ENCODE results near the gene AHDC1. TPM values are rescaled to one million over a fixed set of nuclear protein-coding genes. Genes with fewer than 3 reads are reported as not detected.
A peak's percentile ranks its signal among the peaks of the same experiment; 100 is the strongest.

AHDC1 gene
- polyA plus RNA-seq, 10 donors, result 55.7 to 104 (median 78.7) TPM

DNA sequence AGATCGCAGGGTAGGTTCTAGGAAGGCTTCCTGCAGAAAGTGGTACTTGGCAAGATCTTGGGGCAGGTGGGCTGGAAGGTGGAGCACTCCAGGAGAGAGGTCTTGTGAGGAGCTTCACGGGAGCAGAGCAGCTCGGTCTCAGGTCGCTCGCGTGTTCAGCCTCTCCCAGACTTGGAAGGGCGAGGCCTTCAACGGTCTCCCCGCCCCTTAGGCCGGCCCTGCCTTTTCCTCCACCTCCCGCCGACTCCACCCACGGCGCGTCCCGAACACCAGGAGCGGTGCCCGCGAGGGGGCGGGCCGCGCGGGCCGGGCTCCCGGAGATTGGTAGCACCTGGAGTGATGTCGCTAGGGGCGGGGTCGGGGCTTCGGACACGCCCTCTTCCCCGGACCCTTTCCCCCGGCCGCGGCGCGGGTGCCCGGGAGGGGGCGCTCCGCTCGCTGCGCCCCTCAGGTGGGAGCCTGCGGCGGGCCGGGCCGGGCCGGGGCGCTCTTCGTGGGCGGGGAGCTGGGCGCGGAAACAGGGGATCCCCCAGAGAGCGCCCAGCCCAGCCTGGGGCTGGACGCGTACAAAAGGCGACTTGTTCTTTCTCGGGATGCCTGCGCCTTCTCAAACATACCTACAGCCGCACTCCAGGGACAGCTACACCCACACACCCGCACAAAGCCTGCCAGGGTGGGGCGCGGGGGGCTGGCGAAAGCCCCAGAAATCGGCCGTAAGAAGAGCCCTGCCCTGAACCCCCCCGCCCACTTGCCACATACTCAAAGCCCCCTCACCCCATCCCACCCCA is 35.5 kb downstream of the AHDC1 start:
- peak; percentile 90 to 94 (median 94) for DNase-seq

DNA sequence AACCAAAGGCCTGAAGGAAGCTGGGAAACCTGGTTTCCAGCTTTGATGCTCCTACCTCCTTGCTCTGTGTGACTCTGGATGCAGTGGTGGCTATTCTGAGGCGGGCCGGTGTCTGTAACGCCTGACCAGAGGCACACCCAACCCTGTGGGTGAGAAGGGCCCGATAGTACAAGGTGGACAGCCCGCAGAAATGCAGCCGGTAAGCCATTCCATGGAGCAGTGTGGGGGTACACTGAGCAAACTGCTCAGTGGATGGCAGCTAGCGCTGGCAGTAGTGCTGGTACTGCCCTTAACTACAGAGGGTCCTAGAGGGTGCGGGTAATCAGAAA is 36.0 kb downstream of the AHDC1 start:
- DNase-seq, result no peak

DNA sequence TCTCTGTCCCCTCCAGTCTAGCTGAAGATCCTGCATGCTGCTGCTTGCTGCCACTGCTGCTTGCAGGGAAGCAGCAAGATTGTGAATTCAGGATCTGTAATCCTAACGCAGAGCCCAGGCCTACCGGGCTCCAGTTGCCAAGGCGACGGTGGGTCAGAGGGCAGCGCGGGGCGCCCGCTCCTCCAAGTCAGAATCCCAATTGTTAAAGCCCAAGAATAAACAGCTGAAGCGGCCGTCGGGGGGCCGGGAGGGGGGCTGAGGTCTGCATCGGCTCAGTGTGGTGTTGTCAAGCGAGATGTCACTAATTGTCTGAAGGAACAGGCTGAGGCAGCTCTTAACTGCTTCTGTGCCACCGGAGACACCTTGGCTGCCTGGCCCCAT is 36.8 kb downstream of the AHDC1 start:
- no peak for DNase-seq

DNA sequence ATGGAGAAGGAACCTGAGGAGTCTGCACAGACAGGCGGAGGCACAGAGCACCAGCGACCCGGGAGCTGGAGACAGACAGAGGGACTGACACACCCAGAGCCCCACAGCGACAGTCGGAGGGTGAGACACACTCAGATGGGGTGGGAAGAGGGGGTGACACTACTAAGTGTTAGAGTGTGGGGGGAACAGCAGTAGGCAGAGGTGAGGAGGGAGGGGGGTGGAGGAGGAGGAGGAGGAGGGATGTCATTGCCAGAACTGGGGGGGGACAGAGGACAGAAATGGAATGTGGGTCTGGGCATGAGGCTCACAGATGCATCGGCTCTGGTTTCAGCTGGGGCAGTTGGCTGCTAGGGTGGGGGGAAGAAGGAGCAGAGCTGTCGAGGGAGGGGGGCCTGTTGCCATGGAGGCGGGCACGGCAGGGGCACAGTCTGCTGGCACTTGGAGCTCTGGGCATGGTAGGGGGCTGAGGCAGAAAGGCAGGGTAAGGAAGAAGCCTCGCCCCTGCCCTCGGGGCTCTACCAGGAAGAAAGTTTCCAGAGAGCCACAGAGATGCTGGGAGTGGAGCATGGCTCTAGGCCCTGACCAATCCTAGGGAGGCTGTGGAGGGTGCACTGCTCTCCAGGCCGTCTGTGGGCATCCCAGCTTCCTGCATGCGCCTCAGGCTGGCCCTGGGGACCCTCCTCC is 37.3 kb downstream of the AHDC1 start:
- DNase-seq, result peak in 1 of 3 donors; percentile 68

DNA sequence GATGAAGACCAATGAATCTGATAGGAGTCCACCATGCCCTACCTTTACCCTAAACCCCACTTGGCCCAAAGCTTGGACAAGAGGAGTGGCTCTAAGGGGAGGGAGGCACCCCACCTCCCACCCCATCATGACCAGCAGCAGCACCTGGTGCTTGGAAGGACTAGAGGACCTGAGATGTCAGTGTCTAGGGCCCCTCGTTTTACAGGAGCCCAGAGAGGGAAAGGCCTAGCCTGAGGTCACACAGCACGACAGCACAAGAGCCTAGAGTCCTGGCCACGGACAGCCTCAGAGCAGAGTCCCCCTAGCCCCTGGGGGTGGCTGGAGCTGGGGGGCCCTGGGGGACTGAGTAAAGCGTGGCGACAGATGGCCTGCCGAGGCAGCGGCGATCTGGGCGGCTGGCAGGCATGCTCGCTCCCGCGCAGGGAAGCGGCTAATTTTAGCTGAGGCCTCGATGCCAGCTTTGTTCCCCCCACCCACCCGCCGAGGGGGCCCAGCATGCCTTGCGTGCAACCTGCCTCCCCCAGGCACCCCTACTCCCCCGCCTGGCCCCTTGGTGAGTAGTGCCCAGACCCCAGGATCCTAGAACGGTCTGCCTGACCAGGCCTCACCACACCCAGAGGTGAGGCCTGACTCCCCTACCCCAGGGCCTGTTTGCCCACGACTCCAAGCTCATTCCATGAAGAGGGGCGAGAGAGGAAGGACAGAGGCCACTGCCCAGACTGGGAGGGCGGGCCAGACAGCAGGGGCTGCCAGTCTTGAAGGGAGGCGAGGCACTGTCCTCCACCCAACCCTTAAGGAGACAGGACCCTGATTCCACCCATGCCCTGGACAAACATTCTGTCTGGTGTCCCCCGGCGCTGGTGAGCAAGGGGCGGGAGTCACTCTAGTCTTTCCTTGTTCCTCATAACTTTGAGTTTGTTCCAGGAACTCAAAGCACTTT is 39.0 kb downstream of the AHDC1 start:
- DNase-seq, result peak in 1 of 3 donors; percentile 66

DNA sequence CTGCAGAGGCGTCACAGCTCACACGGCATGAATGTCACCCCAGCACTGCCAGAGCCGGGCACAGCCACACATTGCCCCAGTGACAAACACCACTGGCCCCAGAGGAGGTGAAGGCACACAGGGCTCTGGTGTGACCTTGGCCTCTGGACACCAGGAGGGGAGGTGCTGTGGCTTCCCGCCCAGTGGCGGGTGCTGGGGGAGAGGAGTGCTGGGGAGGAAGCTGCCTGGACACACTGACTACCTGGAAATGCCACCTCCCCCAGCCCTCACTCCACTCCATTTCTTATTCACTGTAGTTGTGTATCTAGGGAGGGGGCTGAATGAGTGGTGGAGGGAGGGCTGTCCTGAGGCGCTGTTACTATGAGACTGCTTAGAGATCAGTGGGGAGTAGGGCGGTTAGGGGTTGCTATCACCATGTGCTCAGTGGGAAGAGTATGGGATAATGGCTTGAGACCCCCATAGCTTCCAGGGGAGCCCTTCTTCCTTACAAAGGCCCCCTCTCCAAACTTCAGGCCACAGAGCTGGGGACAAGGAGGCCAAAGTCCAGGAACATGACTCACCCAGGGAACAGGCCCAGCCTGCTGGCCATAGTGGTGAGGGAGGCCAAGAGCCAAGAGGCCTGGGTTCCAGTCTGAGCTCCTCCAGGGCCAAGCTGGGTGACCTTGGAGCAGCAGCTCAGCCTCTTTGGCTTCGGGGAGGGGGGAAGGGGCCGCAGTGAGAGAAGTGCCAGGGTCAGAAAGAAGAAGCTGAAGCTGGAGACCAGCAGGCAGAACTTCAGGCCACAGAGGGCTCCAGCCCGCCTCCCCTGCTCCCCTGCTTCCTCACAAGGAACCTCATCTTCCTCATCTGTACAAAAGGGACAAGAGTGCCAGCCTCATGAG is 40.1 kb downstream of the AHDC1 start:
- peak in 1 of 3 donors; percentile 45 for DNase-seq

DNA sequence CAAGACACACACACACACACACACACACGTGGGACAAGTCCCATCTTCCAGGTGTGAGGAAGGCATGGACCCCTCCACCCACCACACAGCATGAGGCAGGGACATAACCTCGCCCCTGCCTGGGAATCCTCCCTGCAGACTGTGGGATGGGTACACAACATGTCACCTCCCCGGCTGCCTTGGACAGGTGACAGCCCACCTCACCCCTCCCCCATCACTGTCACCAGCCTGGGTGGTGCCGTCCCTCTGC is 40.7 kb downstream of the AHDC1 start:
- DNase-seq, result no peak

DNA sequence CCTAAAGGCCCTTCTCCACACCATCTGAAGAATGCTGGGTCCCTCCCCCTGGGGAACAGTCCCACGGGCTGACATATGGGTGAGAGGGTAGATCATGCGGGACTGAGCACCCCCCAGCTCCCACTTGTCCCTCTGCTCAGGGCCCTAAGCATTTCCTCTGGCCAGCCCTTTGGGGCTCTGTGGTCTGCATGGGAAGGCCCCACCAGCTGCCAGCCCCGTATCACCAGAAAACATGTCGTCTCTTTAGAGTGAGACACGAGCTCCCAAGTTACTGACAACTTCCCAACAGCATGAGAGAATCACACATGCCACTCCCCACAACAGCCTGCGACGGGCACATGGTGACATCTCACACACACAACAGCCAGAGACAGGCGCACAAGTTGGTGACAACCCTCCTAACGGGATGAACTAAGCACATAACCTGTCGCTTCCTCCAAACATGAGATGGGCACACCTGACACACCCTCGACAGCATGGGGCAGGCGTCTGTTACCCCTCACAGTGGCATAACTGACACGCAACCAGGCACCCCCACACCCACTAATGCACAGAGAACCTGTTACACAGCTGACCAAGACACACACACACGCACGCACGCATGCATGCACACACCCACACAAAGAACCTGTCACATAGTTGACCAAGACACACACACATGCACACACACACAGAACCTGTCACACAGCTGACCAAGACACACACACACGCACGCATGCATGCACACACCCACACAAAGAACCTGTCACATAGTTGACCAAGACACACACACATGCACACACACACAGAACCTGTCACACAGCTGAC is 41.2 kb downstream of the AHDC1 start:
- no peak for DNase-seq

DNA sequence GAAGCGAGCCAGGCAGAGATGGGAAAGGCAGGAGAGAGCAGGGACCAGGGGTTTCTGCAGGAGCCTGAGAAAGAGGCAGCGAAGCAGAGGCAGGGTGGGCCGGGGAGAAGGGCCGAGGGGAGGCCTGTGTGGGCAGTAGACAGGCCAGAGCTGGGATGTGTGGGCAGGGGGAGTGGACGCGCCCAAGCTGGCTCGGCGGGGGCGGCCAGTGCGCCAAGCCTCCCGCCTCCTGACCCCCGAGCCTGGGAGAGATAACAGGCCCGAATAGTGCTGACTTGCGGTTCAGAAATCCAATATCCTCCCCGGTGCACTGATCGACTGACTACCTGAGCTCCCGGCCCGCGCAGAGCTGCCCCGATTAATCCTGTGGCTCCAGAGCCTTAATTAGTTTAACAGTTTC is 41.9 kb downstream of the AHDC1 start:
- no peak for DNase-seq

DNA sequence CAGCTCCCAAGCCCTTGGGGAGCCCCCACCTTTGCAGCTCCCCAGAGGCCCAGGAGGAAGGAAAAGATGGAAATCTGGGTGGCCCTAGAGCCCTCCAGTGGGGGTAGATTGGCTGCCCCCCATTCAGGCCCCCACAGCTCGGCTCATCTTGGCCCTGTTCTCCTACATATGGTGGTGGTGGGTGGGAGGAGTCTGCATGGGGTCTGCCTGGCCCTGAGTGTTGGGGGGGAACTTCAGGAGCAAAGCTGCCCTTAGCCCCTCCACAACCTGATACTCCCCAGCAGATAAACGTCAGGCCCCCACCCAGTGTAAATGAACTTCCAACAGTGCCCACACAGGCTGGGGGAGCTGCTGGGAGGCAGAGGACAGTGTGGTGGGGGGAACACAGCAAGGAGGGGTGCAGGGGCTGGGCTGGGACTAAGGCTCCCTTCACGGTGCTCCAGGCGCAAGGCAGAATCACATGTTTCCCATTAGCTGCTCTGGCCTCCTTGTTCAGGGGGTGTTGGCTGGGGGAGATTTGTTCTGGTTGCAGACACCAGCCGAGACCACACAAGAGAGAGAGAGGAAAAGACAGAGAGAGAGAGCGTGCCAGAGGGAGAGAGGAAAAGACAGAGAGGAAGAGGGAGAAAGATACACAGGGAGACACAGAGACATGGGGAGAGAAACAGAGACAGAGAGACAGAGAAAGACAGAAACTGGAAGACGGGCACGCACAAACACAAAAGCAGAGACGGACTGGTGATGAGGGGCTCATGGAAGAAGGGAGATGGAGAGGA is 42.6 kb downstream of the AHDC1 start:
- peak in 1 of 3 donors; percentile 90 for DNase-seq

DNA sequence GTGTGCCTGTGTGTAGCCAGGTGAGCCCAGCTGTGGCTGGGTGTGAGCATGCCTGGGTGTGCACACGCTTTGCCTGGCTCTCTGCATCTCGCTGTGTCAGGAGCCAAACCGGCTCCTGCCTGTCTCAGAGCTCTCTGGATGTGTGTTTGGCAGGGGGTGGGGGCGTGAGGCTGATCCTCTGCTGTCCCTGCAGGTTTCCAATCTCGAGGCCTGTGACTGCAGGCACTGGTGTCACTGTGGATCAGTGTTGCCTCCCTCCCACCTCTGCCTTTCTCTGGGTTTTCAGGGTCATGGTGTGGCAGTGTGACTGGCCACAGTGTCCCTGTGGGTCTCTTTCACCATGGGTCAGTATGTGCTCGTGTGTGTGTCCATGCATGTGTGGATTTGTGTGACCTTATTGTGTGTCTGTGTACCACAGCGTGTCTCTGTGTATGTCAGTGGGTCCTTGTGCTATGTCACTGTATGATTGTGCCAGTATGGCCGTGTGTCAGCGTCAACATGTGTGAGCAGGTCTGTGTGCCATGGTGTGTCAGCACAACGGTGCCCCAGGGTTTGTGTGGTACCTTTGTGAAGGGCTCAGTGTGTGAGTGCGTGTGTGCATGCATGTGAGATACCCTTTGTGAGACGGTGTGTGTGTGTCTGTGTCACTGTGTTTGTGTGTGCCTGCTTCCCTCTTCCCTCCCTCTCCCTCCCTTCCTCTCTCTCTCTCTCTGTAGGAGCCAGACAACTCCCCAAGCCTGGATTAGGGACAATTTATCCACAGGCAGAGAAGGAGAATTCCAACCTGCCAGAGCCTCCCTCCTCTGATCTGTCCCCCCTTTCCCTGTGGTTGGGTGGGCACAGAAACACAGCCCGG is 43.4 kb downstream of the AHDC1 start:
- DNase-seq, result peak in 1 of 3 donors; percentile 81

DNA sequence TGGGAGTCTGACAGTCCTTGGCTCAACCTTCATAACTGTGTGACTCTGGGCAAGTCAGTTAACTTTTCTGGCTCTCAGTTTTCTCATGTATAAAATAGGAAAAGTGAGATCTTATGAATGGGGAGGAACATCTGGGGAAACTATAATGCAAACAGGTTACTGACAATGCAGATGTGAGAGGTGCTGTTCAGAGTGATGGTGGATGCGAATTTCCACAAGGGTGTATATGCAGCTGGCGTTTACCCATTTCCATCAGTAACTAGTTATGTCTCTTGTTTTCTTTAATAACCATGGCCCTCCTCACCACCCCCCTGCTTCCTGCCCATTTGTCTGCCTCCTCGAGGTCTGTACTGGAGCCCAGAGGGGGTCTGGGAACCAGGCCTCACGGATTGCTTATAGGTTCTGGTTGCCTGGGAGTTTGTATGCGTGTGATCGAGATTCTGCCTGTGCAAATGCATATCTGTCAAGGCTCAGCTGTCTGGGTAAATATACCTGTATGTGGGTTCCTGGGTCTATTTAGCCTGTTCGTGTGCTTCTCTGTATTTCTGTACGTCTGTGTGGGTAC is 44.4 kb downstream of the AHDC1 start:
- no peak for DNase-seq

DNA sequence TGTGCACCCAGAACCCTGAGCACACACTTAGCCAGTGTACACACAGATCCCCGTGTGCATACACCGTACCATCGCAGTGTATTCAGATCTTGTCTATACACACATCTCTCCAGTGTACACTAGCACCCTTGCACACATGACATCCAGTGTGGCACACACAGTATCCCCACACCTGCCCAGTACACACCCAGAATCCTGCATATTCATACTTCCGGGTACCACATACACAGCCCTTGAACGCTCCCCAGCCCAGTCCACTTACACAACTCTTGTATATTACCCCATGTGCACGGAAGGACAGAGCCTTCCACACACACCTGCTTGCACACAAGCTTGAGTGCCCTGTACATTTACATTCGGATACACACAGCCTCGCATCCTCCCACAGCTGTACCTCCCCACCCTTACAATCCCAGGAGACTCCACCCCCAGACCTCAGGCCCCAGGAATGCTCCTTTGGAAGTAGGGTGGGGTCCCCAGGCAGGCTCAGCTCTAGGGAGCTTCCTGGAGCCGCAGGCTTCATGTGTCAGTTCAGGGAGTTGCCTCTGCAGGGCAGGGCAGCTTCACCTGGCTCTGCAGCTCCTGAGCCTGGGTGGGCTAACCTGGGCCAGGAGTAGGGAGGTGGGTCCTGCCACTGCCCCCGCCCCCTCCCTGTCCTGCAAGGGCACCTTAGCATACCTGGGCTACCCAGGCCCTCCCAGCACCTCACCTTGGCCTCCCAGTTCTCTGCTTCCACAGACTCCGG is 46.2 kb downstream of the AHDC1 start:
- no peak for DNase-seq

DNA sequence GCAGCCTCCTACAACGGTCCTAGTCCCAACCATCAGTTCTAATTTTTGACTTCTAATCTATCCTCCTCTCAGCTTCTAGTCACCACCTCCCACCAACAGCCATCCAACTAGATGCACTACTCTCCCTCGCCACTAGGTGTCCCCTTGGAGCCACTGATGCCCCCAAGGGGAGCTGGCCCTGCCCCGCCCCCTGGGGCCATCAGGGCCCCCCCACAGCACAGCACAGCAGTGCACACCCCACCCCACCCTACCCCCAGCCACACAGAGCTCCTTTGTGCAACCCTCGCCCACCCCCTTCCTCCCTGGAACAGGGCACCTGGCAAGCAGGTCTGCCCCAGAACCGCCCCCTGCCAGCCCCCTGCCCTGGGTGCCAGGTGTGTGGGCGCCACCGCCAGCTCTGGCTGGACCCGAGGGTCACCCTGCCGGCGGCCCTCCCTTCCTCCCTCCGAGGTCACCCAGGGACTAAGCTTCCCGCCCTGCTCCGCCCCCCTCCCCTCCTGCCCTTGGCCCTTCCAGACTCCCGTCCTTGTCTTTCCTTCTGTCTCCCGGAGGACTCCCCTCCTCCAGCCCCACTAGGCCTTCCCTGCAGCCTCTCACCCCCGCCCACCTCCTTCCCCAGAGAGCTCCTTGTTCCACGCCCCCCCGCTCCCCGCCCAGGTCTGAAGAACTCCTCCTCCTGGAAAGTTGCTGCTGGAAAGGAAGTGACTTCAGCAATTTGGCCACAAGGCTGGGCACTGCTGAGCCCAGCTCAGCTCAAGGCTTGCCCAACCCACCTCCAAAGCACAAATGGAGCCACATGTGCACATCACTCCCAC is 47.0 kb downstream of the AHDC1 start:
- peak; percentile 85 to 89 (median 86) for DNase-seq

DNA sequence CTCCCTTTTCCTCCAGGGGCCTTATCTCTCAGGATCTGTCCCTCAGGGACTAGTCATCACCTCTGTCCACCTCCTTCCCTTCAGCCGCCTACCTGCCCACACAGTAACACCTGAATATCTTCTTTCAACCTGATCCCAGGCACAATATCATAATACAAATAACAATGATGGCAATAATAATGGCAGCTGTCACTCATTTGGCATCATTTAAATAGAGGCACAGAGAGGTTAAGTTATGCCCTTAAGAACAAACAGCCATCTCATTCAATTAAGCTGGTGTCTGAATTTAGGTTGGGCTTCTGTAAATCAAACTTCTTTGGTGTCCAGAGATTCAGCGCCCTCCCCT is 47.5 kb downstream of the AHDC1 start:
- DNase-seq, result no peak

DNA sequence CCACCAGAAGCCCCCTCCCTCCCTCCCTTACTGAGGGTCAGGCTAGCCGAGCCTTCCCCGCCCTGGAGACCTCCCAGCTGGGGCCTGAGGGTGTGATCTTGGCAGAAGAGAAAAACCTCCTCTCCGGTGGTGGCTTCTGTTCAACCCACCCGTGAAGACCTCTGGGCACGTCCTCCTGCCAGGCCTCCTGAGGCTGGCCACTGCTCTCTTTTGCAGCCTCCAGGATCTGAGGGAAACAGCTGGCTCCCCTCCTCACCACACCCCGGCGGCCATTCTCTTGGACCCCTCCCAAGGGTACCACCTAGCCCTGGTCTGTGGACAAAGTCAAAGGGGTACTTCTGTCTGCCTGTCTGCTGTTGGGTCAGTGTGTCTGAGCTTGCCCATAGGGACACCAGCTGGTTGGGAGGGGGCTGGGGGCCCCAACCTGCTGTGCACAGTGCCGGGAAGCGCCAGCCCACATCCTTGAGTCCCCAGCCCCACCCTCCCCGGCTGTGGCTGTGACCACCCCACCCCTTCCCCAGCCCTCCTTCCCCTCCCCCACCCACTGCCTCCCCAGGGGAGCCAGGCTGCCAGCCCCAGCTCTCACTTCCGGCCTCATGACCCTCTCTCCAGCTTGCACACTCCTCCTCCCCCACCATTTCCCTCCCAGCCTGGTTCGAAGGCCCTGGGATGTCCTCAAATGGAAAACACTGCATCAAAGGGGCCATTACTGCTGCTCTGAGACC is 48.1 kb downstream of the AHDC1 start:
- DNase-seq, result peak in 1 of 3 donors; percentile 85
